Measurements from ENCODE around the gene TRAPPC12.

DNA sequence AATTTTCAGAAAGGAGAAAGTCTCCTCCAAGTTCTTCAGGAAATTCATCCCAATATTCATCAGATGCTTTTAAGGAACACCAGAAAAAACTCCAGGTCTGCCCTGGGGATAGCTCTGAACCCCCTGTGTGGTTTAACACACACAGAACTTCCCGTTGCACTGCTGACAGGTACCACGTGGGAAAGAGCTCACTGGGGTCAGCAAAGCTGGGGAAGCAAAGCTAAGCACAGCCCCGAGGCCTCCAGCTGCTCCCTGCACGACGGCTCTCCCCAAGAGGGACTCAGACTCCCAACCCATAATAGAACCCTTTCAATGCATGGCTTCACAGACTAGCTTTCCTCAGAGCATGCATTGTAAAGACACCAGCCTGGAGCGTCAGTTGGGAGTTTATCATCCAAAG, 111.8 kb downstream of the TRAPPC12 start:
- TF ChIP-seq, protein P1, sequence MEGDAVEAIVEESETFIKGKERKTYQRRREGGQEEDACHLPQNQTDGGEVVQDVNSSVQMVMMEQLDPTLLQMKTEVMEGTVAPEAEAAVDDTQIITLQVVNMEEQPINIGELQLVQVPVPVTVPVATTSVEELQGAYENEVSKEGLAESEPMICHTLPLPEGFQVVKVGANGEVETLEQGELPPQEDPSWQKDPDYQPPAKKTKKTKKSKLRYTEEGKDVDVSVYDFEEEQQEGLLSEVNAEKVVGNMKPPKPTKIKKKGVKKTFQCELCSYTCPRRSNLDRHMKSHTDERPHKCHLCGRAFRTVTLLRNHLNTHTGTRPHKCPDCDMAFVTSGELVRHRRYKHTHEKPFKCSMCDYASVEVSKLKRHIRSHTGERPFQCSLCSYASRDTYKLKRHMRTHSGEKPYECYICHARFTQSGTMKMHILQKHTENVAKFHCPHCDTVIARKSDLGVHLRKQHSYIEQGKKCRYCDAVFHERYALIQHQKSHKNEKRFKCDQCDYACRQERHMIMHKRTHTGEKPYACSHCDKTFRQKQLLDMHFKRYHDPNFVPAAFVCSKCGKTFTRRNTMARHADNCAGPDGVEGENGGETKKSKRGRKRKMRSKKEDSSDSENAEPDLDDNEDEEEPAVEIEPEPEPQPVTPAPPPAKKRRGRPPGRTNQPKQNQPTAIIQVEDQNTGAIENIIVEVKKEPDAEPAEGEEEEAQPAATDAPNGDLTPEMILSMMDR (IDR thresholded peaks at IDR 0.05), result no peak
- TF ChIP-seq POLR2A (IDR thresholded peaks at IDR 0.05), result no peak
- no peak for TF ChIP-seq EP300 (IDR thresholded peaks at IDR 0.05)

Data from tibial nerve (tissue), 4 donors.